K562 (cell line): ENCODE data around the gene POLN. TPM values are rescaled to one million over a fixed set of nuclear protein-coding genes. Genes with fewer than 3 reads are reported as not detected.

ENCODE experiments used
- ATAC-seq: fragments of 200-7000 bp; cut with Tn5 transposase; 3 replicates; pipeline ENCODE4 v1.9.1; 2020; ENCODE audit warnings: moderate library complexity
- BruUV-seq: library from RNA; stranded (reverse); fragments of 400-500 nt; replicated peaks from 2 replicates; lab custom pipeline; 2021; lab: Mats Ljungman, UMichigan
- CTCF ChIA-PET: fragments of 300-600 bp; formaldehyde crosslinking; extraction: SDS; loops from one replicate; lab custom pipeline; 2021; ENCODE audit warnings: low intra/inter-chr PET ratio; lab: Yijun Ruan, JAX
- POLR2A ChIA-PET: fragments of 300-600, 350-650 bp; sonication (Branson Sonifier 250); formaldehyde crosslinking; extraction: SDS; loops from one replicate; lab custom pipeline; 2021; ENCODE audit warnings: antibody characterized with exemption, inconsistent platforms; lab: Yijun Ruan, JAX
- DNase-seq, 4 experiments: peaks; one replicate each; pipeline versions ENCODE4 v3.0.0 to v3.0.0-alpha.2; 2011 to 2018; ENCODE audit warnings: low spot score in 3 of 4, mixed read lengths in 3 of 4; ENCODE audit errors: extremely low read depth in 1 of 4
- FAIRE-seq: peaks from 2 replicates; lab custom pipeline; 2011; peaks lifted over from hg19 to GRCh38; lab: Jason Lieb, UNC
- H2AFZ ChIP-seq: 2 replicates; pipeline ENCODE4 v1.6.0; 2011; ENCODE audit warnings: low read depth, low read length, control low read depth, inconsistent platforms
- H3K27ac ChIP-seq: fragments of 200-600 bp; 3 replicates; pipeline ENCODE4 v1.8.0; 2011; ENCODE audit warnings: low read depth, mild to moderate bottlenecking, control low read depth, inconsistent platforms, low read length, moderate library complexity, mixed read lengths; ENCODE audit errors: extremely low read depth
- H3K27me3 ChIP-seq, 2 experiments: fragments of 300-600 bp in 1 of 2; 2 replicates in 1 of 2; 3 replicates in 1 of 2; pipeline versions ENCODE4 v1.6.0 to v1.8.0; 2011; ENCODE audit warnings: inconsistent platforms in 2 of 2, low read length in 2 of 2, mild to moderate bottlenecking in 1 of 2, mixed read lengths in 1 of 2, moderate library complexity in 1 of 2; ENCODE audit not compliant: control insufficient read depth in 2 of 2, insufficient read depth in 2 of 2
- H3K36me3 ChIP-seq: fragments of 300-600 bp; 3 replicates; pipeline ENCODE4 v1.8.0; 2011; ENCODE audit warnings: mild to moderate bottlenecking, low read length, inconsistent platforms; ENCODE audit not compliant: control insufficient read depth, insufficient read depth
- H3K4me1 ChIP-seq, 2 experiments: fragments of 200-600 bp in 1 of 2; replicated peaks in 1 of 2; 2 replicates in 1 of 2; 3 replicates in 1 of 2; pipeline versions ENCODE4 v1.5.1 to v1.8.0; 2011; ENCODE audit warnings: inconsistent platforms in 2 of 2, low read length in 2 of 2, mild to moderate bottlenecking in 1 of 2, mixed read lengths in 1 of 2, moderate library complexity in 1 of 2; ENCODE audit not compliant: control insufficient read depth in 2 of 2, insufficient read depth in 2 of 2
- H3K4me2 ChIP-seq: 2 replicates; pipeline ENCODE4 v1.6.1; 2011; ENCODE audit warnings: low read length, control low read depth, inconsistent platforms, mixed read lengths; ENCODE audit not compliant: insufficient read depth
- H3K4me3 ChIP-seq: fragments of 200-600 bp; sonication (generic), shearing (Covaris generic); 2 replicates; pipeline ENCODE4 v1.5.1; 2016; ENCODE audit warnings: control low read depth, inconsistent platforms
- H3K79me2 ChIP-seq: fragments of 200-600 bp; 3 replicates; pipeline ENCODE4 v1.8.0; 2011; ENCODE audit warnings: low read length, inconsistent platforms; ENCODE audit not compliant: control insufficient read depth, insufficient read depth
- H3K9ac ChIP-seq, 2 experiments: 2 replicates each; pipeline versions ENCODE4 v1.6.0 to v1.6.1; 2011; ENCODE audit warnings: low read depth in 2 of 2, low read length in 2 of 2, control low read depth in 1 of 2, inconsistent platforms in 1 of 2, mild to moderate bottlenecking in 1 of 2, mixed read lengths in 1 of 2; ENCODE audit not compliant: insufficient read depth in 1 of 2
- H3K9me1 ChIP-seq: one replicate; pipeline ENCODE4 v1.6.0; 2011; ENCODE audit warnings: inconsistent platforms, mild to moderate bottlenecking, low read length, moderate library complexity; ENCODE audit not compliant: control insufficient read depth, insufficient read depth
- H3K9me3 ChIP-seq: replicated peaks from 2 replicates; pipeline ENCODE4 v1.5.1; 2011; ENCODE audit warnings: low read depth, low read length, inconsistent platforms; ENCODE audit not compliant: control insufficient read depth, insufficient read depth
- H4K20me1 ChIP-seq: replicated peaks from 2 replicates; pipeline ENCODE4 v1.6.1; 2011; ENCODE audit warnings: low read length, inconsistent platforms, mixed read lengths; ENCODE audit not compliant: control insufficient read depth, insufficient read depth
- CAMTA2 ChIP-seq: fragments of 250-450 bp; sonication (Bioruptor Pico); conservative IDR thresholded peaks from 2 replicates; pipeline ENCODE4 v1.5.1; 2022
- HDAC1 ChIP-seq, 2 experiments: fragments of 450-650 bp; IDR thresholded peaks; 2 replicates each; pipeline ENCODE4 v1.6.1; 2016 to 2017; ENCODE audit warnings: inconsistent platforms in 1 of 2, mild to moderate bottlenecking in 1 of 2, moderate library complexity in 1 of 2
- IFI16 ChIP-seq: fragments of 250-450 bp; sonication (Bioruptor Pico); IDR thresholded peaks from 2 replicates; pipeline ENCODE4 v2.1.2; 2022; ENCODE audit warnings: mild to moderate bottlenecking, inconsistent platforms
- JUN ChIP-seq, 2 experiments: sonication (generic) in 1 of 2; formaldehyde crosslinking in 1 of 2; IDR thresholded peaks; 2 replicates each; pipeline versions ENCODE4 v1.6.1 to v1.8.0; 2012 to 2022; ENCODE audit warnings: borderline replicate concordance in 2 of 2, mild to moderate bottlenecking in 2 of 2, improper control_type of control experiment in 1 of 2, low read depth in 1 of 2, low read length in 1 of 2, missing genetic modification reagents in 1 of 2
- MECOM ChIP-seq: fragments of 250-450 bp; sonication (Bioruptor Pico); IDR thresholded peaks from 2 replicates; pipeline ENCODE4 v1.8.0; 2022; ENCODE audit warnings: inconsistent platforms
- RBM34 ChIP-seq: fragments of 200-400 bp; formaldehyde crosslinking; IDR thresholded peaks from 2 replicates; pipeline ENCODE4 v1.6.1; 2018; ENCODE audit warnings: low read length, borderline replicate concordance; ENCODE audit not compliant: insufficient read depth
- REST ChIP-seq, 2 experiments: fragments of 450-650 bp; formaldehyde crosslinking in 1 of 2; IDR thresholded peaks; 2 replicates each; pipeline versions ENCODE4 v1.4.0 to v1.6.1; 2014 to 2020; ENCODE audit warnings: mild to moderate bottlenecking in 2 of 2, borderline replicate concordance in 1 of 2, low read depth in 1 of 2
- SIN3A ChIP-seq, 2 experiments: fragments of 150-350 bp in 1 of 2; IDR thresholded peaks; 2 replicates each; pipeline ENCODE4 v1.6.1; 2011 to 2016; ENCODE audit warnings: borderline replicate concordance in 2 of 2, low read depth in 2 of 2, low read length in 2 of 2, mild to moderate bottlenecking in 2 of 2, moderate library complexity in 2 of 2; ENCODE audit not compliant: control insufficient read depth in 1 of 2
- STAT5B ChIP-seq: fragments of 250-450 bp; sonication (Bioruptor Pico); IDR thresholded peaks from 2 replicates; pipeline ENCODE4 v1.8.0; 2021; ENCODE audit warnings: mild to moderate bottlenecking, inconsistent platforms
- USF2 ChIP-seq: sonication (generic); formaldehyde crosslinking; IDR thresholded peaks from 2 replicates; pipeline ENCODE4 v1.5.0; 2020; ENCODE audit warnings: missing genetic modification reagents
- ZNF740 ChIP-seq, 3 experiments: fragments of 200-800 bp in 1 of 3; sonication (Bioruptor generic) in 1 of 3; sonication (generic) in 1 of 3; formaldehyde crosslinking in 1 of 3; IDR thresholded peaks; 2 replicates each; pipeline versions ENCODE4 v1.6.1 to v1.8.0; 2016 to 2022; ENCODE audit warnings: mild to moderate bottlenecking in 2 of 3, missing compliant biosample characterization in 2 of 3, missing genetic modification characterization in 2 of 3, missing genetic modification reagents in 1 of 3
- WGBS: fragments of 100-300 bp; shearing (Covaris generic); methylation state at CpG from one replicate; pipeline ENCODE4 v1.1.6; 2016; ENCODE audit warnings: low coverage, mixed read lengths; ENCODE audit not compliant: insufficient coverage; ENCODE audit errors: missing lambda C conversion rate; 5-methylcytosine and 5-hydroxymethylcytosine counted together
- in situ Hi-C: fragments of 300-500 bp; cut with MboI; formaldehyde crosslinking; loops from 4 replicates; pipeline ENCODE4 v1.15.0; 2018; ENCODE audit warnings: inconsistent platforms, mixed read lengths
- intact Hi-C: fragments of 100-400 bp; cut with micrococcal nuclease; formaldehyde crosslinking; loops from 2 replicates; pipeline ENCODE4 v1.14.2; 2022
- polyA plus RNA-seq, 8 experiments: library from polyadenylated mRNA; depleted of rRNA in 4 of 8; stranded (reverse) in 5 of 8; unstranded in 3 of 8; fragments of >200 nt; fragmentation: Nextera tagmentation in 2 of 8; fragmentation: Illumina TruSeq in 1 of 8; extraction: Ambion mirVana in 2 of 8; extraction: Trizol in 1 of 8; gene quantifications; 2 replicates each; pipeline versions ENCODE4 v1.2.1 to v1.2.3, GENCODE V29; 2011 to 2014; ENCODE audit warnings: inconsistent platforms in 1 of 8, missing spikeins in 1 of 8
- total RNA-seq, 7 experiments: library from RNA; depleted of rRNA in 6 of 7; stranded (reverse); fragments of >200 nt in 6 of 7; fragmentation: Illumina TruSeq in 2 of 7; extraction: Trizol in 2 of 7; gene quantifications; 2 replicates each; pipeline versions ENCODE4 v1.2.1 to v1.2.3, GENCODE V29; 2011 to 2021; ENCODE audit warnings: low replicate concordance in 1 of 7

POLN gene
- total and polyA plus RNA-seq, 9 of the 15 experiments (the other 6 are each of a cell fraction or from before 2014, with no cell fraction given), result 0.08 to 0.91 (median 0.32) TPM

GRCh38 chr4:2263926-2264321 is 22.0 kb upstream of the POLN start:
- no peak overlapping the region for H3K9ac ChIP-seq
- intact Hi-C loops, result loop anchor here (5.0 kb wide), 1 partner anchor 153 kb away; the partner anchor contains the start of genes CFAP99 and ZFYVE28
- CTCF ChIA-PET, result no interaction called here
- TF ChIP-seq STAT5B (CRISPR knock-in tag) (no peak), ZNF740 (CRISPR knock-in tag; IDR thresholded peaks at IDR 0.05) (no peak), ZNF740 (tag; IDR thresholded peaks at IDR 0.05) (no peak), MECOM (CRISPR knock-in tag) (no peak), SIN3A (IDR thresholded peaks at IDR 0.05; ENCODE audit: borderline replicate concordance in 2 of 2, control insufficient read depth in 1 of 2, low read depth in 2 of 2, low read length in 2 of 2) (no peak), CAMTA2 (CRISPR knock-in tag) (no peak), USF2 (CRISPR knock-in tag) (no peak), HDAC1 (IDR thresholded peaks at IDR 0.05) (no peak), REST (IDR thresholded peaks at IDR 0.05; ENCODE audit: borderline replicate concordance) (no peak), REST (CRISPR knock-in tag; IDR thresholded peaks at IDR 0.05; ENCODE audit: low read depth) (no peak), IFI16 (CRISPR knock-in tag) (no peak), RBM34 (no peak), JUN (IDR thresholded peaks at IDR 0.05; ENCODE audit: borderline replicate concordance, low read depth, low read length) (no peak), JUN (CRISPR knock-in tag; IDR thresholded peaks at IDR 0.05; ENCODE audit: borderline replicate concordance) (no peak)
- H3K27me3 ChIP-seq, result no peaks in the 10 kb centered on the region
- H3K9me3 ChIP-seq, result no peaks in the 10 kb centered on the region
- no peaks in the 10 kb centered on the region for H3K36me3 ChIP-seq
- in situ Hi-C loops, result no loop called here
- ATAC-seq, result no peak
- no peaks in the 10 kb centered on the region for H3K9me1 ChIP-seq
- no peak for FAIRE-seq
- no peak for DNase-seq
- no peak overlapping the region for H3K27ac ChIP-seq
- H3K79me2 ChIP-seq, result peaks cover 5% of the 10 kb centered on the region; the same call in 1 of the 3 replicates
- H2AFZ ChIP-seq, result no peak overlapping the region
- WGBS, result 87% methylated on average over 6 of the region's 6 CpGs
- H3K4me2 ChIP-seq, result no peak overlapping the region
- peaks cover 21 to 82% of the 10 kb centered on the region in 2 experiments for H3K4me1 ChIP-seq
- no peak overlapping the region for H3K4me3 ChIP-seq
- H4K20me1 ChIP-seq, result no peaks in the 10 kb centered on the region
- BruUV-seq, result no TSS peak
- POLR2A ChIA-PET, result interaction anchor here (0.6 kb wide), 3 partner anchors 49 to 463 kb away, joined by 3 read pairs; no protein-coding TSS in a partner anchor
